Measurements from ENCODE around the gene CCDC198. TPM values are rescaled to one million over a fixed set of nuclear protein-coding genes. Genes with fewer than 3 reads are reported as not detected.

Gene CCDC198
- total and polyA plus RNA-seq, 9 of the 15 experiments (the other 6 are each of a cell fraction or from before 2014, with no cell fraction given): not detected

DNA sequence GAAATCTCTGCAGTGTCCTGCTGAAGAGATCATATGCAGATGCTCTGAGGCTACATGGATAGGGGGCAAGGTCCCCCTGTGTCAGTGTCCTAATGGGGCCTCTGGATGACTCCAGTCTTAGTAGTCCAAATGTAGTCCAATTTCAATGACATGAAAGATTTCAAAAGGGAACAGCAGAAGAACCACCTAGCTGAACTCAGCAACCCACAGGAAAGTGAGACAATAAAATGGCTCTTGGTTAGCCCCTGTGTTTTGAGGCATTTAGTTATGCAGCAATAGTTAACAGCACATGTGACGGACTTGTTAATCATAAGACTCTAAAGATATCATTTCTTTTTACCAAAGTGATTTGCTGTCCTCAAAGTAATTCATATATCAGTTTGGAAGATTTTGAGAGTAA, 22.7 kb downstream of the CCDC198 start (continued):
- TF ChIP-seq, protein P1, sequence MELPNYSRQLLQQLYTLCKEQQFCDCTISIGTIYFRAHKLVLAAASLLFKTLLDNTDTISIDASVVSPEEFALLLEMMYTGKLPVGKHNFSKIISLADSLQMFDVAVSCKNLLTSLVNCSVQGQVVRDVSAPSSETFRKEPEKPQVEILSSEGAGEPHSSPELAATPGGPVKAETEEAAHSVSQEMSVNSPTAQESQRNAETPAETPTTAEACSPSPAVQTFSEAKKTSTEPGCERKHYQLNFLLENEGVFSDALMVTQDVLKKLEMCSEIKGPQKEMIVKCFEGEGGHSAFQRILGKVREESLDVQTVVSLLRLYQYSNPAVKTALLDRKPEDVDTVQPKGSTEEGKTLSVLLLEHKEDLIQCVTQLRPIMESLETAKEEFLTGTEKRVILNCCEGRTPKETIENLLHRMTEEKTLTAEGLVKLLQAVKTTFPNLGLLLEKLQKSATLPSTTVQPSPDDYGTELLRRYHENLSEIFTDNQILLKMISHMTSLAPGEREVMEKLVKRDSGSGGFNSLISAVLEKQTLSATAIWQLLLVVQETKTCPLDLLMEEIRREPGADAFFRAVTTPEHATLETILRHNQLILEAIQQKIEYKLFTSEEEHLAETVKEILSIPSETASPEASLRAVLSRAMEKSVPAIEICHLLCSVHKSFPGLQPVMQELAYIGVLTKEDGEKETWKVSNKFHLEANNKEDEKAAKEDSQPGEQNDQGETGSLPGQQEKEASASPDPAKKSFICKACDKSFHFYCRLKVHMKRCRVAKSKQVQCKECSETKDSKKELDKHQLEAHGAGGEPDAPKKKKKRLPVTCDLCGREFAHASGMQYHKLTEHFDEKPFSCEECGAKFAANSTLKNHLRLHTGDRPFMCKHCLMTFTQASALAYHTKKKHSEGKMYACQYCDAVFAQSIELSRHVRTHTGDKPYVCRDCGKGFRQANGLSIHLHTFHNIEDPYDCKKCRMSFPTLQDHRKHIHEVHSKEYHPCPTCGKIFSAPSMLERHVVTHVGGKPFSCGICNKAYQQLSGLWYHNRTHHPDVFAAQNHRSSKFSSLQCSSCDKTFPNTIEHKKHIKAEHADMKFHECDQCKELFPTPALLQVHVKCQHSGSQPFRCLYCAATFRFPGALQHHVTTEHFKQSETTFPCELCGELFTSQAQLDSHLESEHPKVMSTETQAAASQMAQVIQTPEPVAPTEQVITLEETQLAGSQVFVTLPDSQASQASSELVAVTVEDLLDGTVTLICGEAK (IDR thresholded peaks at IDR 0.05): no peak
- TF ChIP-seq, protein P1 (CRISPR knock-in tag; IDR thresholded peaks at IDR 0.05): no peak
- TF ChIP-seq, protein P2, sequence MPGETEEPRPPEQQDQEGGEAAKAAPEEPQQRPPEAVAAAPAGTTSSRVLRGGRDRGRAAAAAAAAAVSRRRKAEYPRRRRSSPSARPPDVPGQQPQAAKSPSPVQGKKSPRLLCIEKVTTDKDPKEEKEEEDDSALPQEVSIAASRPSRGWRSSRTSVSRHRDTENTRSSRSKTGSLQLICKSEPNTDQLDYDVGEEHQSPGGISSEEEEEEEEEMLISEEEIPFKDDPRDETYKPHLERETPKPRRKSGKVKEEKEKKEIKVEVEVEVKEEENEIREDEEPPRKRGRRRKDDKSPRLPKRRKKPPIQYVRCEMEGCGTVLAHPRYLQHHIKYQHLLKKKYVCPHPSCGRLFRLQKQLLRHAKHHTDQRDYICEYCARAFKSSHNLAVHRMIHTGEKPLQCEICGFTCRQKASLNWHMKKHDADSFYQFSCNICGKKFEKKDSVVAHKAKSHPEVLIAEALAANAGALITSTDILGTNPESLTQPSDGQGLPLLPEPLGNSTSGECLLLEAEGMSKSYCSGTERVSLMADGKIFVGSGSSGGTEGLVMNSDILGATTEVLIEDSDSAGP (CRISPR knock-in tag; IDR thresholded peaks at IDR 0.05): no peak

All from K562 (cell line).